GM10266 (cell line): ENCODE measurements around the gene NTN3.

Source experiments
- DNase-seq: peaks from one replicate; pipeline ENCODE4 v3.0.0; 2012; ENCODE audit errors: extremely low spot score
- CTCF ChIP-seq: IDR thresholded peaks from 2 replicates; pipeline ENCODE4 v1.5.1; 2012; ENCODE audit warnings: mild to moderate bottlenecking, low read depth; ENCODE audit not compliant: control insufficient read depth, insufficient read depth; ENCODE audit errors: missing control alignments

Gene NTN3

GRCh38 chr16:2427526-2427925 lies 43.6 kb upstream of the NTN3 start:
- no peak for DNase-seq
- no peak for TF ChIP-seq CTCF

- TF ChIP-seq CTCF: peak; percentile 56
- DNase-seq: peak; percentile 62
These were observed 42.9 kb upstream of the NTN3 start for GRCh38 chr16:2428051-2428783.

GRCh38 chr16:2428784-2429033 lies 42.4 kb upstream of the NTN3 start:
- no peak for TF ChIP-seq CTCF
- DNase-seq: no peak

- no peak for TF ChIP-seq CTCF
- peak; percentile 100 for DNase-seq
These were observed 41.9 kb upstream of the NTN3 start, which contains the start of gene CCNF for GRCh38 chr16:2429034-2429770. TSS of gene CCNF (plus strand) at chr16:2429447. CDS start at chr16:2429482, 35 bp downstream.

- peak; percentile 54 for DNase-seq
- peak; percentile 57 for TF ChIP-seq CTCF
These were observed 41.1 kb upstream of the NTN3 start for GRCh38 chr16:2429771-2430663.

GRCh38 chr16:2432286-2432685 lies 38.8 kb upstream of the NTN3 start:
- DNase-seq: no peak
- no peak for TF ChIP-seq CTCF
